K562 (cell line): Measurements from ENCODE around the gene KCTD7. TPM values are rescaled to one million over a fixed set of nuclear protein-coding genes. Genes with fewer than 3 reads are reported as not detected.

Source experiments
- CBFA2T3 ChIP-seq: fragments of 450-650 bp; IDR thresholded peaks from 2 replicates; pipeline ENCODE4 v1.6.1; 2017
- CTBP1 ChIP-seq: fragments of 450-650 bp; IDR thresholded peaks from 2 replicates; pipeline ENCODE4 v1.6.1; 2016; ENCODE audit warnings: borderline replicate concordance
- DIDO1 ChIP-seq: fragments of 450-650 bp; IDR thresholded peaks from 2 replicates; pipeline ENCODE4 v1.6.1; 2016; ENCODE audit warnings: low read depth, missing biosample characterization, missing genetic modification characterization
- HOMEZ ChIP-seq: fragments of 250-450 bp; sonication (Bioruptor Pico); IDR thresholded peaks from 2 replicates; pipeline ENCODE4 v1.4.0; 2020; ENCODE audit warnings: mild to moderate bottlenecking, moderate library complexity
- LCOR ChIP-seq: sonication (generic); formaldehyde crosslinking; IDR thresholded peaks from 2 replicates; pipeline ENCODE4 v1.8.0; 2022; ENCODE audit warnings: mild to moderate bottlenecking, missing genetic modification reagents
- NFIC ChIP-seq: fragments of 450-650 bp; IDR thresholded peaks from 2 replicates; pipeline ENCODE4 v1.6.1; 2017; ENCODE audit warnings: mild to moderate bottlenecking, inconsistent platforms
- POLR2H ChIP-seq: IDR thresholded peaks from 2 replicates; pipeline ENCODE4 v1.6.1; 2016; ENCODE audit warnings: missing genetic modification characterization, low read depth, mild to moderate bottlenecking, control low read depth, missing compliant biosample characterization, moderate library complexity
- RREB1 ChIP-seq: fragments of 250-450 bp; sonication (Bioruptor Pico); IDR thresholded peaks from 2 replicates; pipeline ENCODE4 v1.4.0; 2020
- TARDBP ChIP-seq: fragments of 450-650 bp; IDR thresholded peaks from 2 replicates; pipeline ENCODE4 v1.6.1; 2016
- TEAD2 ChIP-seq: fragments of 450-650 bp; IDR thresholded peaks from 2 replicates; pipeline ENCODE4 v1.6.1; 2016; ENCODE audit warnings: missing genetic modification characterization, control low read depth, missing compliant biosample characterization
- TEAD4 ChIP-seq, 2 experiments: sonication (generic) in 1 of 2; formaldehyde crosslinking in 1 of 2; IDR thresholded peaks; 2 replicates each; pipeline versions ENCODE4 v1.6.1 to v1.8.0; 2012 to 2022; ENCODE audit warnings: borderline replicate concordance in 1 of 2, inconsistent platforms in 1 of 2, low read length in 1 of 2, mild to moderate bottlenecking in 1 of 2, missing genetic modification reagents in 1 of 2
- TFAP4 ChIP-seq: sonication (generic); formaldehyde crosslinking; IDR thresholded peaks from 2 replicates; pipeline ENCODE4 v1.8.0; 2022; ENCODE audit warnings: missing genetic modification reagents, mild to moderate bottlenecking, moderate library complexity, borderline replicate concordance
- ZBTB7A ChIP-seq: IDR thresholded peaks from 2 replicates; pipeline ENCODE4 v1.6.1; 2011; ENCODE audit warnings: low read depth, mild to moderate bottlenecking, low read length, moderate library complexity, borderline replicate concordance; ENCODE audit not compliant: control insufficient read depth
- ZKSCAN1 ChIP-seq: fragments of 150-350 bp; IDR thresholded peaks from 2 replicates; pipeline ENCODE4 v1.6.1; 2016; ENCODE audit warnings: low read depth, low read length
- ZNF224 ChIP-seq: sonication (generic); formaldehyde crosslinking; IDR thresholded peaks from 2 replicates; pipeline ENCODE4 v1.8.0; 2022; ENCODE audit warnings: mild to moderate bottlenecking, missing genetic modification reagents
- ZNF431 ChIP-seq: sonication (generic); formaldehyde crosslinking; IDR thresholded peaks from 2 replicates; pipeline ENCODE4 v1.8.0; 2022; ENCODE audit warnings: mild to moderate bottlenecking, missing genetic modification reagents
- ZNF740 ChIP-seq, 3 experiments: fragments of 200-800 bp in 1 of 3; sonication (Bioruptor generic) in 1 of 3; sonication (generic) in 1 of 3; formaldehyde crosslinking in 1 of 3; IDR thresholded peaks; 2 replicates each; pipeline versions ENCODE4 v1.6.1 to v1.8.0; 2016 to 2022; ENCODE audit warnings: mild to moderate bottlenecking in 2 of 3, missing compliant biosample characterization in 2 of 3, missing genetic modification characterization in 2 of 3, missing genetic modification reagents in 1 of 3
- polyA plus RNA-seq, 8 experiments: library from polyadenylated mRNA; depleted of rRNA in 4 of 8; stranded (reverse) in 5 of 8; unstranded in 3 of 8; fragments of >200 nt; fragmentation: Nextera tagmentation in 2 of 8; fragmentation: Illumina TruSeq in 1 of 8; extraction: Ambion mirVana in 2 of 8; extraction: Trizol in 1 of 8; gene quantifications; 2 replicates each; pipeline versions ENCODE4 v1.2.1 to v1.2.3, GENCODE V29; 2011 to 2014; ENCODE audit warnings: inconsistent platforms in 1 of 8, missing spikeins in 1 of 8
- total RNA-seq, 7 experiments: library from RNA; depleted of rRNA in 6 of 7; stranded (reverse); fragments of >200 nt in 6 of 7; fragmentation: Illumina TruSeq in 2 of 7; extraction: Trizol in 2 of 7; gene quantifications; 2 replicates each; pipeline versions ENCODE4 v1.2.1 to v1.2.3, GENCODE V29; 2011 to 2021; ENCODE audit warnings: low replicate concordance in 1 of 7

Gene KCTD7
- total and polyA plus RNA-seq, 9 of the 15 experiments (the other 6 are each of a cell fraction or from before 2014, with no cell fraction given): 1.5 to 26.0 (median 9.0) TPM

GRCh38 chr7:66628361-66629221 is at the start of gene KCTD7 (continued):
- TF ChIP-seq RREB1 (CRISPR knock-in tag) (peak; percentile 86), TEAD4 (IDR thresholded peaks at IDR 0.05; ENCODE audit: low read length) (no peak), TEAD4 (CRISPR knock-in tag; IDR thresholded peaks at IDR 0.05; ENCODE audit: borderline replicate concordance) (no peak), ZBTB7A (no peak), LCOR (CRISPR knock-in tag) (peak; percentile 89), HOMEZ (no peak), POLR2H (peak; percentile 90), ZNF740 (CRISPR knock-in tag; IDR thresholded peaks at IDR 0.05) (peak; percentile 98), ZNF740 (tag; IDR thresholded peaks at IDR 0.05) (peak in 1 of 2 experiments; percentile 100; a peak in 2 of 4 replicates), TFAP4 (CRISPR knock-in tag) (peak; percentile 97), NFIC (peak; percentile 38; the same call in 1 of the 2 replicates), ZNF431 (CRISPR knock-in tag) (no peak), CTBP1 (peak; percentile 82), ZKSCAN1 (no peak), ZNF224 (CRISPR knock-in tag) (no peak), CBFA2T3 (no peak), TARDBP (0 out of 2 replicates have a peak, but pooled peaks have one; percentile 34), DIDO1 (tag) (no peak), TEAD2 (no peak)
